ENCODE data around the gene LMNA. TPM values are rescaled to one million over a fixed set of nuclear protein-coding genes. Genes with fewer than 3 reads are reported as not detected.

Gene LMNA
- total and polyA plus RNA-seq, 10 of the 15 experiments (the other 5 are each of a cell fraction or from before 2014, with no cell fraction given) = 0.42 to 334 (median 81.1) TPM

GRCh38 chr1:156112276-156113137 is 2.0 kb upstream of the LMNA start:
- FAIRE-seq (no peak), DNase-seq (ENCODE audit: low read depth, low spot score) (no peak), ATAC-seq (no peak)
- peaks cover 12% of the 10 kb centered on the region for H3K4me1 ChIP-seq (ENCODE audit: control insufficient read depth, insufficient read depth, low read length)
- H3K9me3 ChIP-seq (replicated peaks; ENCODE audit: control insufficient read depth, insufficient read depth, low read length) = no peaks in the 10 kb centered on the region
- ChIA-PET CTCF (interaction anchor here (0.6 to 25.7 kb wide), 5 partner anchors 15 to 223 kb away, joined by 3 to 1294 read pairs (median 4); no protein-coding TSS in a partner anchor), POLR2A (interaction anchor here (1.1 to 12.7 kb wide), 3 partner anchors 8 to 19 kb away, joined by 4 to 128 read pairs (median 13); no protein-coding TSS in a partner anchor), SMC1A (ENCODE audit: uncharacterized antibody, unreplicated experiment) (interaction anchor here (1.1 to 23.6 kb wide), 9 partner anchors 9 to 113 kb away, joined by 3 to 874 read pairs (median 4); partner anchors contain the start of gene MEX3A), RAD21 (ENCODE audit: unreplicated experiment) (interaction anchor here (10.4 to 22.2 kb wide), 2 partner anchors 14 to 15 kb away, joined by 105 to 695 read pairs; no protein-coding TSS in a partner anchor)
- H4K20me1 ChIP-seq (ENCODE audit: control insufficient read depth, insufficient read depth) = no peaks in the 10 kb centered on the region
- H3K9ac ChIP-seq (ENCODE audit: control insufficient read depth, insufficient read depth, low read length) = no peak overlapping the region
- peaks cover 25% of the 10 kb centered on the region for H3K79me2 ChIP-seq (ENCODE audit: control insufficient read depth, insufficient read depth, low read length)
- no peak overlapping the region for H3K27ac ChIP-seq (ENCODE audit: control insufficient read depth, insufficient read depth)
- BruUV-seq (replicated peaks) = no TSS peak
- no peak overlapping the region for H3K4me2 ChIP-seq (ENCODE audit: control insufficient read depth, insufficient read depth)
- H3K27me3 ChIP-seq (replicated peaks in 1 of 2; ENCODE audit: control insufficient read depth in 2 of 2, insufficient read depth in 2 of 2, low read length in 1 of 2) = no peaks in the 10 kb centered on the region
- in situ Hi-C loops (cut with MboI) = no loop called here
- 69% methylated on average over 10 of the region's 10 CpGs for WGBS (ENCODE audit: insufficient coverage, insufficient replicate concordance, low lambda C conversion rate, missing lambda C conversion rate)
- no peak for TF ChIP-seq ZBTB33 (IDR thresholded peaks at IDR 0.05)
- no peak for TF ChIP-seq RAD21 (IDR thresholded peaks at IDR 0.05; ENCODE audit: insufficient read depth, low read depth, low read length)
- TF ChIP-seq RFX5 (IDR thresholded peaks at IDR 0.05; ENCODE audit: low read depth, low read length) = no peak
- TF ChIP-seq PAX8 (IDR thresholded peaks at IDR 0.05) = no peak
- no peak for TF ChIP-seq WRNIP1 (IDR thresholded peaks at IDR 0.05; ENCODE audit: borderline replicate concordance, low read depth, low read length)
- no peak for TF ChIP-seq HDAC6 (IDR thresholded peaks at IDR 0.05; ENCODE audit: unreplicated experiment)
- TF ChIP-seq NKRF (conservative IDR thresholded peaks at IDR 0.05) = no peak
- no peak for TF ChIP-seq TARDBP (IDR thresholded peaks at IDR 0.05; ENCODE audit: borderline replicate concordance)
- no peak for TF ChIP-seq STAT1 (conservative IDR thresholded peaks at IDR 0.05)
- TF ChIP-seq USF2 (IDR thresholded peaks at IDR 0.05; ENCODE audit: borderline replicate concordance, low read depth, low read length) = no peak
- no peak overlapping the region for H3K4me3 ChIP-seq
- H3K36me3 ChIP-seq (ENCODE audit: control insufficient read depth in 2 of 2, insufficient read depth in 2 of 2, low read length in 1 of 2) = no peaks in the 10 kb centered on the region
- H2AFZ ChIP-seq (ENCODE audit: control insufficient read depth, low read depth, low read length) = no peak overlapping the region
- intact Hi-C loops (cut with micrococcal nuclease; ENCODE audit: unreplicated experiment) = no loop called here

All from GM12878 (cell line).